Colonic mucosa (tissue), 4 donors: ENCODE measurements around the gene TRIM66. TPM values are rescaled to one million over a fixed set of nuclear protein-coding genes. Genes with fewer than 3 reads are reported as not detected.
"Not testable (repeated sequence)": the region's sequence is repeated elsewhere in the genome, so short reads cannot be mapped to it uniquely, and the experiment has no call there.

ENCODE experiments used
- DNase-seq: peaks from one replicate; pipeline ENCODE4 v3.0.0-alpha.2; 2020
- H3K27ac ChIP-seq: fragments of 200-600 bp; one replicate; pipeline ENCODE4 v1.8.0; 2021
- H3K27me3 ChIP-seq: fragments of 200-600 bp; one replicate; pipeline ENCODE4 v1.8.0; 2021
- H3K36me3 ChIP-seq: fragments of 200-600 bp; one replicate; pipeline ENCODE4 v1.8.0; 2021
- H3K4me1 ChIP-seq: fragments of 200-600 bp; one replicate; pipeline ENCODE4 v1.8.0; 2021; ENCODE audit warnings: mild to moderate bottlenecking
- H3K4me3 ChIP-seq: fragments of 200-600 bp; one replicate; pipeline ENCODE4 v1.8.0; 2021
- H3K9ac ChIP-seq, 2 donors: one replicate each; pipeline ENCODE4 v1.7.0; 2013; ENCODE audit warnings: control low read depth in 2 of 2, low read depth in 2 of 2, low read length in 2 of 2
- H3K9me3 ChIP-seq: fragments of 200-600 bp; one replicate; pipeline ENCODE4 v1.8.0; 2021
- intact Hi-C: fragments of 100-400 bp; cut with DNase I; formaldehyde crosslinking; loops from one replicate; pipeline ENCODE4 v1.14.1; 2022
- total RNA-seq, 2 donors: library from RNA; stranded (reverse); fragmentation: NEBNext Ultra II Directional in 1 of 2; extraction: Animal tissue kit (Norgen Biotek cat#: 25700) in 1 of 2; gene quantifications; one replicate each; pipeline ENCODE4 v1.2.1, GENCODE V29; 2021
- TF ChIP-seq, protein P1 (sequence below): fragments of 200-600 bp; IDR thresholded peaks from one replicate; pipeline ENCODE4 v1.8.0; 2022; ENCODE audit warnings: antibody characterized with exemption, mild to moderate bottlenecking
- donor health status: healthy.
- donor health status: DM: no; HTN: no; CAD: no.
- donor health status: DM: no; HTN: no; CAD: no.

The TRIM66 gene
- total RNA-seq, 2 donors from 2014 or later, result 5.9 to 10.6 TPM

DNA sequence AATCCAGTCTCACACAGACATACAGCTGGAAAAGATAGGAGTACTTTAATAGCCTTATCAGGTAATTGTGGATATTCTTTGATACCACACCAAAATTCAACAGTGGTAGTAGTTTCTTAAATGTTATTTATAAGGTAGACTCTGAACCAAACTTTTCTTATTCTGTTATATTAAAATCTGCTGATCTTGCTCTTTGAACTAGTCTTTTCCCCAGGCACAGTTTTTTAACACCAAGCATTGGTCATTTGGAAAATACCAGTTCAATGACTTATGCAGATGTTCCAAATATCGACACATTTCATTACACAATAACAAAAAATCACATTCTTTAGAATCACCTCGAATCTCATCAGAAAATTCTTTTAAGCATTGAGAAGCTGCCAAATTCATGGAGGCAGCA lies 7.6 kb downstream of the TRIM66 start:
- H3K9me3 ChIP-seq, result no peaks in the 10 kb centered on the region
- H3K9ac ChIP-seq, result no peak overlapping the region
- TF ChIP-seq, protein P1, sequence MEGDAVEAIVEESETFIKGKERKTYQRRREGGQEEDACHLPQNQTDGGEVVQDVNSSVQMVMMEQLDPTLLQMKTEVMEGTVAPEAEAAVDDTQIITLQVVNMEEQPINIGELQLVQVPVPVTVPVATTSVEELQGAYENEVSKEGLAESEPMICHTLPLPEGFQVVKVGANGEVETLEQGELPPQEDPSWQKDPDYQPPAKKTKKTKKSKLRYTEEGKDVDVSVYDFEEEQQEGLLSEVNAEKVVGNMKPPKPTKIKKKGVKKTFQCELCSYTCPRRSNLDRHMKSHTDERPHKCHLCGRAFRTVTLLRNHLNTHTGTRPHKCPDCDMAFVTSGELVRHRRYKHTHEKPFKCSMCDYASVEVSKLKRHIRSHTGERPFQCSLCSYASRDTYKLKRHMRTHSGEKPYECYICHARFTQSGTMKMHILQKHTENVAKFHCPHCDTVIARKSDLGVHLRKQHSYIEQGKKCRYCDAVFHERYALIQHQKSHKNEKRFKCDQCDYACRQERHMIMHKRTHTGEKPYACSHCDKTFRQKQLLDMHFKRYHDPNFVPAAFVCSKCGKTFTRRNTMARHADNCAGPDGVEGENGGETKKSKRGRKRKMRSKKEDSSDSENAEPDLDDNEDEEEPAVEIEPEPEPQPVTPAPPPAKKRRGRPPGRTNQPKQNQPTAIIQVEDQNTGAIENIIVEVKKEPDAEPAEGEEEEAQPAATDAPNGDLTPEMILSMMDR, result no peak
- H3K4me1 ChIP-seq, result no peaks in the 10 kb centered on the region
- H3K27ac ChIP-seq, result no peak overlapping the region
- H3K36me3 ChIP-seq, result no peaks in the 10 kb centered on the region
- intact Hi-C loops, result no loop called here
- H3K4me3 ChIP-seq, result no peak overlapping the region
- DNase-seq, result no peak
- no peaks in the 10 kb centered on the region for H3K27me3 ChIP-seq

DNA sequence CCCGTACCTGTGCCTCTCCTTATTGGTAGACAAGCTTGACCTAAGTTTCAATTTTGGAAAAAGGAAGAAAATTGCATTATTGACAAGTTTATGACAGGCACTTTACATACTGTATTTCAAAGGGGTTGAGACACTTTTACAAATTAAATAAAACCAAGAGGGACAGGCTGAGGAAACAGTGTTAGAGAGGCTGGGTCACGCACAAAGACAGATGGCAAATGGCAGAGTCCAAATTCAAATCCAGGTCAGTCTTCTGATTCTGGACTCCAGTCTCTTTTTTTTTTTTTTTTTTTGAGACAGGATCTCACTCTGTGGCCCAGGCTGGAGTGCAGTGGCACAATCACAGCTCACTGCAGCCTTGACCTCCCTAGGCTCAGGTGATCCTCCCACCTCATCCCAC lies 10.1 kb downstream of the TRIM66 start:
- Histone ChIP-seq H3K4me1 (no peaks in the 10 kb centered on the region), H3K27ac (peak overlapping the region; percentile 51), H3K9me3 (no peaks in the 10 kb centered on the region), H3K36me3 (no peaks in the 10 kb centered on the region), H3K4me3 (no peak overlapping the region), H3K9ac (no peak overlapping the region), H3K27me3 (no peaks in the 10 kb centered on the region)
- intact Hi-C loops, result no loop called here
- no peak for DNase-seq
- TF ChIP-seq, protein P1, result no peak

DNA sequence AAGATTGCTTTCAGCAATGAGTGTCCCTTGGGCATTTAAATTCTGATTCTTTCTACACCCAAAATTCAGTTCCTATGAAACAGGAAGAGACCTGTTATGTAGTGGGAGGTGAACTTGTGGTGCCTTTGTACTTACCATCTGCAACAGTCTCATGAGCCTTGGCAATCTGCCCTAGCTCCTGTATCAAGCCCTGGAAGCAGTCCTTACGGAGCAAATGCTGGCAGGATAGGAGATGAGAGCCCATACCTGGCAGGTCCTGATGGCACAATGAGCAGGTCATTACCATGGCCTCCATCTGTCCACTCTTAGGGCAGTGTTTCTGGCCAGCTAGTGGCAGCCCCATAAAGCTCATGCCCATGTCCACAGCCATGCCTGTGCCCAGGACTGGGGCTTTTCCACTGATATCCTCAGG lies 10.8 kb downstream of the TRIM66 start:
- Histone ChIP-seq H3K4me1 (no peaks in the 10 kb centered on the region), H3K9me3 (no peaks in the 10 kb centered on the region), H3K27me3 (no peaks in the 10 kb centered on the region), H3K36me3 (no peaks in the 10 kb centered on the region), H3K4me3 (no peak overlapping the region), H3K27ac (peak overlapping the region; percentile 51), H3K9ac (peak overlapping the region in 1 of 2 donors; percentile 16)
- TF ChIP-seq, protein P1, result no peak
- intact Hi-C loops, result no loop called here
- no peak for DNase-seq

DNA sequence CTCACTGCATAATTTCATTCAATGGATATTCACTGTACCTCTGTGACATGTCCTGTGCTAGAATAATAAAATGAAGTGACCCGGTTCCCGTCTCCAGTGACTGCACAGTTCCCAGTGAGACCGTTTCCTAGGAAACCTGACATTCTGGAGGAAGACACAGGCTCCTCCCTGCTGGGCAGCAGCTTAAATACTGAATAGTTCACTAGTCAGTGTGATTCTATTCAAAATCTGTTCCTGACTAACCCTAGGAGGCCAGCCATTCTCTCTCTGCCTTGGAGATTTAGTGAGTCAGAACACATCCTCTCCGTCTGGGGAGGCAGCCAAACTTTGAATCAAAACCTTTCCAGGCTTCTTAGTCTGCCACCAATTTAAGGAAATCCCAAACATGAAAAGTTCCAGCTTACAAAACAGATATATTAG lies 11.3 kb downstream of the TRIM66 start:
- TF ChIP-seq, protein P1, result no peak
- intact Hi-C loops, result no loop called here

DNA sequence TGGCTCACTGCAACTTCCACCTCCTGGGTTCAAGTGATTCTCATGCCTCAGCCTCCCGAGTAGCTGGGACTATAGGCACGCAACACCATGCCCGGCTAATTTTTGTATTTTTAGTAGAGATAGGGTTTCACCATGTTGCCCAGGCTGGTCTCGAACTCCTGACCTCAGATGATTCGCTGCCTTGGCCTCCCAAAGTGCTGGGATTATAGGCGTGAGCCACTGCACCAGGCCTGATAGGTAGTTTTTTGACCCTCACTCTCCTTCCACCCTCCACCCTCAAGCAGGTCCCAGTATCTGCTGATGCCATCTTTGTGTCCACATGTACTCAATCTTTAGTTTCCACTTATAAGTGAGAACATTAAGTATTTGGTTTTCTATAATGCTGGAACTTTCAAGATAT lies 12.4 kb downstream of the TRIM66 start:
- H3K4me1 ChIP-seq, H3K27me3 ChIP-seq, H3K36me3 ChIP-seq, H3K9me3 ChIP-seq, intact Hi-C loops, H3K4me3 ChIP-seq, H3K9ac ChIP-seq, H3K27ac ChIP-seq, DNase-seq: not testable (repeated sequence)

More for the DNA sequence above, 11.3 kb downstream of the TRIM66 start:
- no peak overlapping the region for H3K9ac ChIP-seq
- no peak overlapping the region for H3K4me3 ChIP-seq
- DNase-seq, result peak; percentile 39
- H3K9me3 ChIP-seq, result no peaks in the 10 kb centered on the region
- no peaks in the 10 kb centered on the region for H3K36me3 ChIP-seq
- no peaks in the 10 kb centered on the region for H3K4me1 ChIP-seq
- H3K27ac ChIP-seq, result peak overlapping the region; percentile 5
- H3K27me3 ChIP-seq, result no peaks in the 10 kb centered on the region

DNA sequence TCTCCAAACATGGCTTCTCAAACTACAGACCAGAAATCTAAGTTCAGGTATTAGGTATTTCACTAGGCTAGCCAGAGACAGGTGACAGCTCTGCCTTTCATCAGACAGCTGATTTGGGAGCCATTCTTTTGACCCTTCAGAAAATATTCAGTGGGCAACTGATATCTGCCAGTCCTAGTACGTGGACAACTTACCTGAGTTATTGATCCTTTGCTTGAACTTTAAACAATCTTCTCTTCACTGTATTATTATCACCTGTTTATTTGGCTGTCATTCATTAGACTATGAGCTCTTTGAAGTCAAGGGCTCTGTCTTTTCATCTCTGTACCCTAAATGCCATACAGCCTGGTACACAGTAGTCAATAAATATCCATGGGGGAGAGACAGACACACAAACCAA lies 17.2 kb downstream of the TRIM66 start:
- no peak for DNase-seq
- Histone ChIP-seq H3K36me3 (no peaks in the 10 kb centered on the region), H3K27me3 (no peaks in the 10 kb centered on the region), H3K4me3 (no peak overlapping the region), H3K9me3 (no peaks in the 10 kb centered on the region), H3K4me1 (no peaks in the 10 kb centered on the region), H3K9ac (no peak overlapping the region), H3K27ac (no peak overlapping the region)
- TF ChIP-seq, protein P1, result no peak
- intact Hi-C loops, result no loop called here
